ENCODE data around the gene POLD1. TPM values are rescaled to one million over a fixed set of nuclear protein-coding genes. Genes with fewer than 3 reads are reported as not detected.

The POLD1 gene
- polyA plus RNA-seq, 4 donors = 23.4 to 34.4 (median 26.0) TPM

DNA sequence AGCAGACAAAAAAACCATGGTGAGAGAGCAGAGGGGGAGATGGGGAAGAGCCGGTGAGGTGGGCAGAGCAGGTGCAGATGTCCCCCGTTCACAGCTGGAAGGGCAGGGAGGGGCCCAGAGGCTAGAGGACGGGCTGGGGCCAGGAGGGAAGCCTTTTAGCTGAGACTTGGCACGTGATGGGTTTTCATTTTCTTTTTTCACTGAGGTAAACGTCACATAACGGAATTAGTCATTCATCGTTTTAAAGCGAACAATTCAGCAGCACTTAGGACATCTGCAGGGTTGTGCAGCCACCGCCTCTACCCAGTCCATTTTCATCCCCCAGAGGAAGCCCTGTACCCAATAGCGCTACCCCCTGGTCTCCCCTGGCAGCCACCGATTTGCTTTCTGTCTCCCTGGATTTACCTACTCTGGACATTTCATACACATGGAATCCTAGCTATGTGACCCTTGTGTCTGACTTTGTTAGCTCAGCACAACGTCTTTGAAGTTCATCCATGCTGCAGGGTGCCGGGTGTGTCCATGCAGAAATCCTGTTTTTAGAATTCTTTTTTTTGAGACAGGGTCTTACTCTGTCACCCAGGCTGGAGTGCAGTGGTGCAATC is 76.1 kb downstream of the POLD1 start:
- DNase-seq (ENCODE audit: low read depth in 4 of 4, low spot score in 3 of 4) = no peak

DNA sequence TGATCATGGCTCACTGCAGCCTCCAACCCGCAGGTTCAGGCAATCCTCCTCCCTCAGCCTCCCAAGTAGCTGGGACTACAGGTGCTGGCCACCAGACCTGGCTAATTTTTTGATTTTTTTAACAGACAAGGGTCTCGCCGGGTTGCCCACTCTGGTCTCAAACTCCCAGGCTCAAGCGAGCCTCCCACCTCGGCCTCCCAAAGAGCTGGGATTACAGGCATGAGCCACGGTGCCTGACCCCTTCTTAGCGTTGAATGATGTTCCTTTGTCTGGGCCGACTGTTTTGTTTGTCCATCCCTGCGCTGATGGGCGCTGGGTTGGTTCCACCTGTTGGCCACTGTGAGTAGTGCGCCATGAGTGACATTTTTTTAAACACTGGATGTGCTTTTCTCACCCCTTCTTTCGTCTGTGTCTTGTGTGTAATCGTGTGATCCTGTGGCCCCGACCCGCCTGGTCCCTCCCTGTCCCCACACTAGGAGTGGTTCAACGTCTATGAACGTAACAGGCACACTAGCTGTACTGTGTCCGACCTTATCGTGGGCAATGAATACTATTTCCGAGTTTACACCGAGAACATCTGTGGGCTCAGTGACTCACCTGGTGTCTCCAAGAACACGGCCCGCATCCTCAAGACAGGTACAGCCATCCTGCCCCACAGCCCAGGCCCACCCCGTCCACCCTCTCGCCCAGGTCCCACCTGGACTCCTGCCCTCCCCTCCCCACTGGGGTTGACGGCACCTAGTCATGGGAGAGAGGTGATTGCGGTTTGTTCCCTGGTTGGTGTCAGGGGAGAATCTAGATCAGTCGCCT is 77.1 kb downstream of the POLD1 start:
- peak in 1 of 4 donors; percentile 52 for DNase-seq (ENCODE audit: low read depth in 4 of 4, low spot score in 3 of 4)

DNA sequence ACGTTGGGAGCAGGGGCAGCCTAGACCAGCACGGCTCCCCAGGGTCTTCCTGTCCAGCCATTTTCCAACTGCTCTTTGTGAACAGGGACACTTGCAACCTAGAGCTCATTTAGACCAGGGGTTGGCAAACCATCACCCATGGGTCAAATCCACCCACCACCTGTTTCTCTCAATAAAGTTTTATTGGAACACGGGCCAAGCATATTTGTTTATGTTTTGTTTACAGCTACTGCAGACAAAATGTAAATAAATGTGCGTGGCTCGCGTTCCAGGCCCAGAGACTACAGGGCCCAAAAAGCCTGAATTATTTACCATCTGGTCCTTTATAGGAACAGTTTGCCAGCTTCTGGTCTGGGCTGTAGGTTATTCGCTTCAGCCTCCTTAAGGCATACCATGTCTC is 78.8 kb downstream of the POLD1 start:
- DNase-seq (ENCODE audit: low read depth in 4 of 4, low spot score in 3 of 4) = no peak

DNA sequence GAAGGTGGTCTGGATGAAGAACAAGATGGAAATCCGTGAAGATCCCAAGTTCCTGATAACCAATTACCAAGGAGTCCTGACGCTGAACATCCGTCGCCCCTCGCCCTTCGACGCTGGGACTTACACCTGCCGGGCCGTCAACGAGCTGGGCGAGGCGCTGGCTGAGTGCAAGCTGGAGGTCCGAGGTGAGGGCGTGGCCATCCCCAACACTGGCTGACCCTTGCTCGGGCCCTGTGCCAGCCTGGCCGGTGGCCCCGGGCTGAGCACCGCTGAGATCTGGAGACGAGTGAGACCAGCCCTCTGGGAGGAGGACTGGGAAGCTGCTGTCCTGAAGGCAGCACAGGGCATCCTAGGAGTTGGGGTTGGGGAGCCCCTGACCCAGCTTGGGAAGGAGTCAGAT is 80.2 kb downstream of the POLD1 start:
- DNase-seq (ENCODE audit: low read depth in 4 of 4, low spot score in 3 of 4) = no peak

DNA sequence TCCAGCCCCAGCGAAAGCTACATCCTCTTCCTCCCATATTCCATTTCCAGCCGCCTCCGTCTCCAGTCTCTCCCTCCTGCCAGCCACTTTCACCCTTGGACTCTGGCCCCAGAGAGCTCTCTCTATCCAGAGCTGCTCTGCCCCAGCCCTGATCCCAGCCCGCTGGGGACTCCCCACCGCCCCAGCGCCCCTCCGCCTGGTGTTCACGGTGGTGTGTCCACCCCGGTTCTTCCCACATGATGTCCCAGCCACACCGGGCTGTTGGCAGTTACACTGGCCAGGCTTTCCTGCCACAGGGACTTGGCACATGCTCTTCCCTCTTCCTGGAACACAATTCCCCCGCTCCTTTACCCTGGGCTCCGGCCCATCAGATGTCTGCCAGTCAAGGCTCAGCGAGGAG is 80.9 kb downstream of the POLD1 start:
- no peak for DNase-seq (ENCODE audit: low read depth in 4 of 4, low spot score in 3 of 4)

DNA sequence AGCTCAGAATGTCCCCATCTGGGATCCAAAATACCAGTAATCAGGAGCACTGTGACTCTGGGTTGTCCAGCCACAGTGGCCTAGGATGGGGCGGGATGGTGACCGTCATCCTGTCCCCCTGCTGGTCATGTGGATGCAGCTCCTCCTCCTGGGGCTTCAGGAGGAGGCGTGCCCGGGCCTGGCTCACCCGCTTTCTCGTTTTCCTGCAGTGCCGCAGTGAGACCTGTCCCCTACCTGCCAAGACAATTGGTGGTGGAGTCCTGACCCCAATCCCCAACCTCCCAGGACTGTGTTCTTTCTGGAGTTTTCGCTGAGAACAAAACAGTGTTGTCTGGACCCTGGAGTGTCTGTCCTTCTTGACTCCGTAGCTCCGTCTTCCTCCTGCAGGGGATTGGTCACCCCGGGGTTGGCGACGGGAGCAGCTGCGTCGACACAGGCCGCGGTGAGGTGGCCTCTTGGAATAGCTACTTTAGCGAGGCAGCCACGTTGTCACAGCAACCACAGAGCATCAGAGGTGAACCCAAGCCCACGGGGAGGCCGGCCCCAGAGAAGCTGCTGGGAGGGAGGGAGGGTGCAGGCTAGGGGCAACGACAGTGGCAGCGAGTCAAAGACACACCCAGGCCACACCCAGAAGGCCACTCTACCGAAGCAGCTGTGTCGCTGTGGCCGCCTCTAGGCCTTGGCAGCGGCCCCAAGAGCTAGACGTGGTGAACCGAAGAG is 82.0 kb downstream of the POLD1 start:
- DNase-seq (ENCODE audit: low read depth in 4 of 4, low spot score in 3 of 4) = no peak

DNA sequence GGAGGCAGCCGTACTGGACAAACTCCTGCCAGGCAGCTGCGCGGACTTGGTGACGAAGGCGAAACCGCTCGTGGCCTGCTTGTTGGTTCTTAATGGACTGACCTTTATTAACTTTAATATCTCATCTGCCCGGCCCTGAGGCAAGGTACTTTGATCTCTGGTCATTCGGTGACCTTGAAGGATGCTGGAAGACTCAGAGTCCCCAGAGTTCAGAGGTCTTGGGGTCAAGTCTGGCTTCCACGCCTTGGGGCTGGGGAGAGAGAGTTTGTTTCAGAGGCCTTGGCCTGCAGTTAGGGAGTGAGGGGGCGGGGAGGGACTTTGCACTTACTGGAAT is 82.5 kb downstream of the POLD1 start:
- no peak for DNase-seq (ENCODE audit: low read depth in 4 of 4, low spot score in 3 of 4)

DNA sequence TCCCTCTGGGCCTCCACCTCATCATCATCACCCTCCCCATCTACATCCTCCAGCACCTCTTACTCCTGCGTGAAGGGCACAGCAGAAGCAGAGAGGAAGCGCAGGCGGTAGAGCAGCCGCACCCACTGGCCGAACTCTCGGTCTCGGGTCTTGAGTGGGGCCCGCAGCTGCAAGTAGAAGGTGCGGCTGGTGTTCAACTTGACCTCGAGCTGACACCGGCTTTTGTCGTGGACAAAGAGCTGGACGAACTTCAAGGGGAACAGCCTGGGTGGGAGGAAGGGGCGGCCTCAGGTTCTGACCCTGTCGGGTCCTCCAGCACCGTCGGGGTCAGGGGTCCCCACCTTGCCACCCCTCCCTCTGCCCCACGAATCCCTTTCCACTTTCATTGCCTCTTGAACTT is 83.4 kb downstream of the POLD1 start:
- DNase-seq (ENCODE audit: low read depth in 4 of 4, low spot score in 3 of 4) = no peak

Other genes starting within 250 kb of the POLD1 start
- gene IZUMO2, start 221.1 kb upstream of the POLD1 start, polyA plus RNA-seq (ENCODE audit: insufficient read length in 4 of 4) = under 1 TPM; 0.19 to 0.42 (median 0.30) TPM
- gene MYH14, start 180.7 kb upstream of the POLD1 start, polyA plus RNA-seq (ENCODE audit: insufficient read length in 4 of 4) = 10 to 100 TPM; 20.2 to 31.6 (median 21.9) TPM
- 10 to 100 TPM; 31.9 to 52.4 (median 36.7) TPM for gene KCNC3, start 55.0 kb upstream of the POLD1 start, polyA plus RNA-seq (ENCODE audit: insufficient read length in 4 of 4)
- 10 to 100 TPM in 2 of 4 donors, 1 to 10 TPM in 2; 8.5 to 11.2 (median 9.6) TPM for gene NAPSA, start 18.7 kb upstream of the POLD1 start, polyA plus RNA-seq (ENCODE audit: insufficient read length in 4 of 4)
- 10 to 100 TPM; 28.6 to 47.2 (median 32.0) TPM for gene NR1H2, start 7.9 kb upstream of the POLD1 start, polyA plus RNA-seq (ENCODE audit: insufficient read length in 4 of 4)
- 1 to 10 TPM in 3 of 4 donors, under 1 TPM in 1; 0.46 to 1.7 (median 1.3) TPM for gene SPIB, start 34.6 kb downstream of the POLD1 start, polyA plus RNA-seq (ENCODE audit: insufficient read length in 4 of 4)
- 1 to 10 TPM in 1 of 4 donors, under 1 TPM in 3; 0.77 to 1.5 (median 0.90) TPM for gene MYBPC2, start 48.5 kb downstream of the POLD1 start, polyA plus RNA-seq (ENCODE audit: insufficient read length in 4 of 4)
- 100 to 1,000 TPM; 115 to 189 (median 133) TPM for gene EMC10, start 92.2 kb downstream of the POLD1 start, polyA plus RNA-seq (ENCODE audit: insufficient read length in 4 of 4)
- gene GARIN5A, start 92.5 kb downstream of the POLD1 start, polyA plus RNA-seq (ENCODE audit: insufficient read length in 4 of 4) = 10 to 100 TPM in 1 of 4 donors, 1 to 10 TPM in 3; 7.7 to 10.3 (median 9.2) TPM
- 10 to 100 TPM in 1 of 4 donors, 1 to 10 TPM in 3; 6.7 to 16.9 (median 8.8) TPM for gene JOSD2, start 126.8 kb downstream of the POLD1 start, polyA plus RNA-seq (ENCODE audit: insufficient read length in 4 of 4)
- 10 to 100 TPM in 3 of 4 donors, 1 to 10 TPM in 1; 6.5 to 14.8 (median 11.0) TPM for gene ASPDH, start 129.6 kb downstream of the POLD1 start, polyA plus RNA-seq (ENCODE audit: insufficient read length in 4 of 4)
- 10 to 100 TPM; 18.1 to 29.8 (median 19.8) TPM for gene LRRC4B, start 184.1 kb downstream of the POLD1 start, polyA plus RNA-seq (ENCODE audit: insufficient read length in 4 of 4)